Ovary (tissue), 3 donors: ENCODE data around the gene E2F2.
"Not testable (repeated sequence)": the region's sequence is repeated elsewhere in the genome, so short reads cannot be mapped to it uniquely, and the experiment has no call there.

Experiments
- CTCF ChIP-seq, 3 donors: fragments of 450-650 bp in 2 of 3; fragments of 200-600 bp in 1 of 3; IDR thresholded peaks; one replicate each; pipeline versions ENCODE4 v1.5.1 to v1.8.0; 2016 to 2022; ENCODE audit warnings: antibody characterized with exemption in 3 of 3, mild to moderate bottlenecking in 1 of 3
- EP300 ChIP-seq: sonication (generic); formaldehyde crosslinking; IDR thresholded peaks from one replicate; pipeline ENCODE4 v1.6.1; 2017; ENCODE audit warnings: antibody characterized with exemption
- POLR2A ChIP-seq: fragments of 450-650 bp; IDR thresholded peaks from one replicate; pipeline ENCODE4 v1.6.1; 2017; ENCODE audit warnings: antibody characterized with exemption, mild to moderate bottlenecking, moderate library complexity
- donor health status: DM: no; HTN: no; CAD: no.

- TF ChIP-seq POLR2A; EP300; CTCF (IDR thresholded peaks at IDR 0.05): not testable (repeated sequence)
Measured at GRCh38 chr1:23494836-23495235, 36.2 kb downstream of the E2F2 start.
